GM12878 (cell line): ENCODE results near the gene SRD5A1. TPM values are rescaled to one million over a fixed set of nuclear protein-coding genes. Genes with fewer than 3 reads are reported as not detected.

ENCODE experiments used
- ATAC-seq: fragments of 200-7000 bp; cut with Tn5 transposase; 3 replicates; pipeline ENCODE4 v1.9.1; 2020; ENCODE audit warnings: mild to moderate bottlenecking, moderate library complexity
- BruUV-seq: library from RNA; stranded (reverse); fragments of 400-500 nt; replicated peaks from 2 replicates; lab custom pipeline; 2021; lab: Mats Ljungman, UMichigan
- CTCF ChIA-PET: fragments of 300-600 bp; sonication (Branson Sonifier 250); formaldehyde crosslinking; extraction: SDS; loops from one replicate; lab custom pipeline; 2021; ENCODE audit warnings: inconsistent platforms; lab: Yijun Ruan, JAX
- POLR2A ChIA-PET: fragments of 350-600 bp; formaldehyde crosslinking; extraction: SDS; loops from one replicate; lab custom pipeline; 2021; ENCODE audit warnings: inconsistent platforms; lab: Charles Lee
- RAD21 ChIA-PET: fragments of 300-600 bp; sonication (Branson Sonifier 250); formaldehyde crosslinking; loops from one replicate; lab custom pipeline; 2023; ENCODE audit warnings: antibody characterized with exemption; ENCODE audit not compliant: unreplicated experiment; lab: Charles Lee
- SMC1A ChIA-PET: fragments of 300-600 bp; sonication (Branson Sonifier 250); formaldehyde crosslinking; loops from one replicate; lab custom pipeline; 2023; ENCODE audit not compliant: unreplicated experiment, uncharacterized antibody; lab: Charles Lee
- DNase-seq: peaks from one replicate; pipeline ENCODE4 v3.0.0-alpha.2; 2011; ENCODE audit warnings: low read depth, low spot score
- FAIRE-seq: peaks from 3 replicates; lab custom pipeline; 2011; peaks lifted over from hg19 to GRCh38; lab: Jason Lieb, UNC
- H2AFZ ChIP-seq: 2 replicates; pipeline ENCODE4 v1.6.0; 2011; ENCODE audit warnings: low read depth, low read length, control low read depth; ENCODE audit not compliant: control insufficient read depth
- H3K27ac ChIP-seq: 2 replicates; pipeline ENCODE4 v1.5.1; 2011; ENCODE audit warnings: control low read depth; ENCODE audit not compliant: control insufficient read depth, insufficient read depth
- H3K27me3 ChIP-seq, 2 experiments: replicated peaks in 1 of 2; 2 replicates each; pipeline versions ENCODE4 v1.6.0 to v1.6.1; 2011; ENCODE audit warnings: low read length in 1 of 2; ENCODE audit not compliant: control insufficient read depth in 2 of 2, insufficient read depth in 2 of 2
- H3K36me3 ChIP-seq, 2 experiments: 2 replicates each; pipeline ENCODE4 v1.5.1; 2011; ENCODE audit warnings: low read length in 1 of 2; ENCODE audit not compliant: control insufficient read depth in 2 of 2, insufficient read depth in 2 of 2
- H3K4me1 ChIP-seq: 2 replicates; pipeline ENCODE4 v1.6.1; 2011; ENCODE audit warnings: mild to moderate bottlenecking, low read length, moderate library complexity, mixed read lengths; ENCODE audit not compliant: control insufficient read depth, insufficient read depth
- H3K4me2 ChIP-seq: 2 replicates; pipeline ENCODE4 v1.6.0; 2011; ENCODE audit warnings: control low read depth; ENCODE audit not compliant: control insufficient read depth, insufficient read depth
- H3K4me3 ChIP-seq: fragments of 200-600 bp; sonication (generic); 2 replicates; pipeline ENCODE4 v1.5.1; 2016
- H3K79me2 ChIP-seq: 2 replicates; pipeline ENCODE4 v1.6.0; 2011; ENCODE audit warnings: low read length; ENCODE audit not compliant: control insufficient read depth, insufficient read depth
- H3K9ac ChIP-seq: 2 replicates; pipeline ENCODE4 v1.8.0; 2011; ENCODE audit warnings: low read length, control low read depth, mixed read lengths; ENCODE audit not compliant: control insufficient read depth, insufficient read depth
- H3K9me3 ChIP-seq: replicated peaks from 3 replicates; pipeline ENCODE4 v1.5.1; 2011; ENCODE audit warnings: mild to moderate bottlenecking, low read length; ENCODE audit not compliant: control insufficient read depth, insufficient read depth
- H4K20me1 ChIP-seq: 2 replicates; pipeline ENCODE4 v1.6.0; 2011; ENCODE audit not compliant: control insufficient read depth, insufficient read depth
- KDM1A ChIP-seq: fragments of 200-600 bp; sonication (generic); IDR thresholded peaks from 2 replicates; pipeline ENCODE4 v1.6.1; 2016; ENCODE audit warnings: borderline replicate concordance
- LARP7 ChIP-seq: fragments of 450-650 bp; IDR thresholded peaks from 2 replicates; pipeline ENCODE4 v1.6.1; 2017; ENCODE audit warnings: mild to moderate bottlenecking
- MXI1 ChIP-seq: fragments of 150-350 bp; IDR thresholded peaks from 2 replicates; pipeline ENCODE4 v1.6.1; 2011; ENCODE audit warnings: low read depth, mild to moderate bottlenecking, inconsistent platforms, low read length, improper control_type of control experiment
- POLR2A ChIP-seq: IDR thresholded peaks from 2 replicates; pipeline ENCODE4 v1.6.1; 2011; ENCODE audit warnings: low read depth, mild to moderate bottlenecking, low read length
- RAD21 ChIP-seq: IDR thresholded peaks from 2 replicates; pipeline ENCODE4 v1.6.1; 2011; ENCODE audit warnings: mild to moderate bottlenecking, low read depth, low read length, moderate library complexity; ENCODE audit not compliant: insufficient read depth
- ZBED1 ChIP-seq: IDR thresholded peaks from 2 replicates; pipeline ENCODE4 v1.6.1; 2016; ENCODE audit warnings: borderline replicate concordance
- WGBS: methylation state at CpG from one replicate; pipeline ENCODE4 v1.1.6; 2016; ENCODE audit warnings: low lambda C conversion rate; ENCODE audit not compliant: insufficient replicate concordance, insufficient coverage; ENCODE audit errors: missing lambda C conversion rate; 5-methylcytosine and 5-hydroxymethylcytosine counted together
- in situ Hi-C: fragments of 300-500 bp; cut with MboI; formaldehyde crosslinking; loops from 9 replicates; pipeline ENCODE4 v1.14.3; 2018; ENCODE audit warnings: mixed read lengths
- intact Hi-C: fragments of 100-400 bp; cut with micrococcal nuclease; formaldehyde crosslinking; loops from one replicate; pipeline ENCODE4 v1.14.2; 2022; ENCODE audit not compliant: unreplicated experiment
- polyA plus RNA-seq, 11 experiments: library from polyadenylated mRNA; depleted of rRNA in 4 of 11; unstranded in 6 of 11; stranded (reverse) in 5 of 11; fragments of >200 nt; fragmentation: Nextera tagmentation in 4 of 11; fragmentation: Illumina TruSeq in 1 of 11; extraction: Ambion mirVana in 4 of 11; extraction: Trizol in 1 of 11; gene quantifications; 1 replicate in 1 of 11; 2 replicates in 10 of 11; pipeline versions ENCODE4 v1.2.1 to v1.2.3, GENCODE V29; 2011 to 2016; ENCODE audit warnings: inconsistent platforms in 2 of 11, missing spikeins in 2 of 11, low read depth in 1 of 11
- total RNA-seq, 4 experiments: library from RNA; depleted of rRNA in 3 of 4; stranded (reverse); fragments of >200 nt in 3 of 4; fragmentation: Illumina TruSeq in 1 of 4; extraction: Trizol in 1 of 4; gene quantifications; 2 replicates each; pipeline versions ENCODE4 v1.2.1 to v1.2.3, GENCODE V29; 2013 to 2021
- TF ChIP-seq, protein P1 (sequence below): fragments of 450-650 bp; conservative IDR thresholded peaks from 2 replicates; pipeline ENCODE4 v1.6.1; 2017; ENCODE audit warnings: mild to moderate bottlenecking, moderate library complexity
- TF ChIP-seq, protein P2 (sequence below): IDR thresholded peaks from 2 replicates; pipeline ENCODE4 v1.6.1; 2012; ENCODE audit warnings: low read depth, low read length, improper control_type of control experiment
- TF ChIP-seq, protein P3 (sequence below): fragments of 450-650 bp; formaldehyde crosslinking; IDR thresholded peaks from 2 replicates; pipeline ENCODE4 v1.5.0; 2022; ENCODE audit warnings: mild to moderate bottlenecking, missing genetic modification characterization

SRD5A1 gene
- total and polyA plus RNA-seq, 10 of the 15 experiments (the other 5 are each of a cell fraction or from before 2014, with no cell fraction given): 0.76 to 20.1 (median 12.3) TPM

DNA sequence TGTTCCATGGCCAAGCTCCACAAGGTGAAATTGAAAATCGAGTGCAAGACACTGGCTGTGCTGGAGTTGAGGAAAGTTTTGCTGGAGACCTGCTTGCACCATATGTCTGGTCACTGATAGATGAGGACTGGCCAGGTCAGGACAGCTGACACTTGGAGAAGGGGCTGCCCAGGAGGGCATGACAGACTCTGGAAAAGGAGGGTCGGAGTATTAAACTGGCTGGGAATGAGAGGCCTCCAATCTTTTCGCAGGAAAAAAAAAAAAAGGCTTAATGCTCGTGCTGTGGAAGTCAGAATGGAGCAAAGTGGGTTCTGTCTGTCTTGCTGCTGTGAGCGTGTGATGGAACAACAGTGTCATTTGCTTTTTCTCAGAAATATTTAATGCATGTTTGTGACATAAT lies 85.5 kb downstream of the SRD5A1 start:
- no peak overlapping the region for H2AFZ ChIP-seq
- H3K4me2 ChIP-seq: peak overlapping the region; percentile 94
- in situ Hi-C loops (no loop called here), intact Hi-C loops (loop anchor here (10.0 kb wide), 1 partner anchor 964 kb away; no protein-coding TSS in a partner anchor)
- H3K9me3 ChIP-seq: no peaks in the 10 kb centered on the region
- TF ChIP-seq ZBED1 (no peak), RAD21 (no peak), POLR2A (no peak), KDM1A (no peak), MXI1 (no peak), LARP7 (no peak)
- TF ChIP-seq, protein P1, sequence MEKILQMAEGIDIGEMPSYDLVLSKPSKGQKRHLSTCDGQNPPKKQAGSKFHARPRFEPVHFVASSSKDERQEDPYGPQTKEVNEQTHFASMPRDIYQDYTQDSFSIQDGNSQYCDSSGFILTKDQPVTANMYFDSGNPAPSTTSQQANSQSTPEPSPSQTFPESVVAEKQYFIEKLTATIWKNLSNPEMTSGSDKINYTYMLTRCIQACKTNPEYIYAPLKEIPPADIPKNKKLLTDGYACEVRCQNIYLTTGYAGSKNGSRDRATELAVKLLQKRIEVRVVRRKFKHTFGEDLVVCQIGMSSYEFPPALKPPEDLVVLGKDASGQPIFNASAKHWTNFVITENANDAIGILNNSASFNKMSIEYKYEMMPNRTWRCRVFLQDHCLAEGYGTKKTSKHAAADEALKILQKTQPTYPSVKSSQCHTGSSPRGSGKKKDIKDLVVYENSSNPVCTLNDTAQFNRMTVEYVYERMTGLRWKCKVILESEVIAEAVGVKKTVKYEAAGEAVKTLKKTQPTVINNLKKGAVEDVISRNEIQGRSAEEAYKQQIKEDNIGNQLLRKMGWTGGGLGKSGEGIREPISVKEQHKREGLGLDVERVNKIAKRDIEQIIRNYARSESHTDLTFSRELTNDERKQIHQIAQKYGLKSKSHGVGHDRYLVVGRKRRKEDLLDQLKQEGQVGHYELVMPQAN: no peak
- TF ChIP-seq, protein P2, sequence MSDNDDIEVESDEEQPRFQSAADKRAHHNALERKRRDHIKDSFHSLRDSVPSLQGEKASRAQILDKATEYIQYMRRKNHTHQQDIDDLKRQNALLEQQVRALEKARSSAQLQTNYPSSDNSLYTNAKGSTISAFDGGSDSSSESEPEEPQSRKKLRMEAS: no peak
- TF ChIP-seq, protein P3, sequence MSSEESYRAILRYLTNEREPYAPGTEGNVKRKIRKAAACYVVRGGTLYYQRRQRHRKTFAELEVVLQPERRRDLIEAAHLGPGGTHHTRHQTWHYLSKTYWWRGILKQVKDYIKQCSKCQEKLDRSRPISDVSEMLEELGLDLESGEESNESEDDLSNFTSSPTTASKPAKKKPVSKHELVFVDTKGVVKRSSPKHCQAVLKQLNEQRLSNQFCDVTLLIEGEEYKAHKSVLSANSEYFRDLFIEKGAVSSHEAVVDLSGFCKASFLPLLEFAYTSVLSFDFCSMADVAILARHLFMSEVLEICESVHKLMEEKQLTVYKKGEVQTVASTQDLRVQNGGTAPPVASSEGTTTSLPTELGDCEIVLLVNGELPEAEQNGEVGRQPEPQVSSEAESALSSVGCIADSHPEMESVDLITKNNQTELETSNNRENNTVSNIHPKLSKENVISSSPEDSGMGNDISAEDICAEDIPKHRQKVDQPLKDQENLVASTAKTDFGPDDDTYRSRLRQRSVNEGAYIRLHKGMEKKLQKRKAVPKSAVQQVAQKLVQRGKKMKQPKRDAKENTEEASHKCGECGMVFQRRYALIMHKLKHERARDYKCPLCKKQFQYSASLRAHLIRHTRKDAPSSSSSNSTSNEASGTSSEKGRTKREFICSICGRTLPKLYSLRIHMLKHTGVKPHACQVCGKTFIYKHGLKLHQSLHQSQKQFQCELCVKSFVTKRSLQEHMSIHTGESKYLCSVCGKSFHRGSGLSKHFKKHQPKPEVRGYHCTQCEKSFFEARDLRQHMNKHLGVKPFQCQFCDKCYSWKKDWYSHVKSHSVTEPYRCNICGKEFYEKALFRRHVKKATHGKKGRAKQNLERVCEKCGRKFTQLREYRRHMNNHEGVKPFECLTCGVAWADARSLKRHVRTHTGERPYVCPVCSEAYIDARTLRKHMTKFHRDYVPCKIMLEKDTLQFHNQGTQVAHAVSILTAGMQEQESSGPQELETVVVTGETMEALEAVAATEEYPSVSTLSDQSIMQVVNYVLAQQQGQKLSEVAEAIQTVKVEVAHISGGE: no peak
- H4K20me1 ChIP-seq: peaks cover 20% of the 10 kb centered on the region
- peaks cover 3 to 20% of the 10 kb centered on the region in 2 experiments; a peak in 3 of 4 replicates for H3K36me3 ChIP-seq
- H3K27me3 ChIP-seq: no peaks in the 10 kb centered on the region
- peaks cover 41% of the 10 kb centered on the region for H3K4me1 ChIP-seq
- DNase-seq: no peak
- no peak for ATAC-seq
- ChIA-PET CTCF (interaction anchor here (1.0 to 3.2 kb wide), 7 partner anchors 10 to 86 kb away, joined by 3 to 17 read pairs (median 4); partner anchors contain the start of genes NSUN2 and SRD5A1), POLR2A (interaction anchor here (0.6 to 4.2 kb wide), 3 partner anchors 10 to 1664 kb away, joined by 3 to 35 read pairs (median 4); no protein-coding TSS in a partner anchor), RAD21 (interaction anchor here (0.8 to 3.8 kb wide), 5 partner anchors 11 to 1221 kb away, joined by 3 to 32 read pairs (median 4); partner anchors contain the start of genes NSUN2 and SRD5A1), SMC1A (interaction anchor here (1.2 to 4.0 kb wide), 3 partner anchors 10 to 67 kb away, joined by 3 to 41 read pairs (median 4); no protein-coding TSS in a partner anchor)
- WGBS: 88% methylated on average over 5 of the region's 5 CpGs
- H3K79me2 ChIP-seq: peaks cover 97% of the 10 kb centered on the region
- H3K9ac ChIP-seq: no peak overlapping the region
- no TSS peak for BruUV-seq
- no peak for FAIRE-seq
- H3K4me3 ChIP-seq: peak overlapping the region; percentile 79; the same call in 1 of the 2 replicates
- no peak overlapping the region for H3K27ac ChIP-seq
